Subcutaneous abdominal adipose tissue (tissue), 5 donors: ENCODE results near the gene MRE11.
A peak's percentile ranks its signal among the peaks of the same experiment; 100 is the strongest.
"Not testable (repeated sequence)": the region's sequence is repeated elsewhere in the genome, so short reads cannot be mapped to it uniquely, and the experiment has no call there.

Experiments used
- H3K27ac ChIP-seq: one replicate; pipeline ENCODE4 v1.7.0; 2013; ENCODE audit warnings: low read depth, mild to moderate bottlenecking, inconsistent platforms, low read length, moderate library complexity
- H3K27me3 ChIP-seq, 5 donors: one replicate each; pipeline ENCODE4 v1.7.0; 2013; ENCODE audit warnings: low read length in 5 of 5, inconsistent platforms in 1 of 5; ENCODE audit not compliant: control insufficient read depth in 5 of 5, insufficient read depth in 4 of 5
- H3K36me3 ChIP-seq, 5 donors: one replicate each; pipeline ENCODE4 v1.7.0; 2013; ENCODE audit warnings: low read length in 5 of 5; ENCODE audit not compliant: control insufficient read depth in 5 of 5, insufficient read depth in 5 of 5
- H3K4me1 ChIP-seq, 5 donors: one replicate each; pipeline ENCODE4 v1.7.0; 2013; ENCODE audit warnings: low read length in 5 of 5, mild to moderate bottlenecking in 3 of 5, moderate library complexity in 1 of 5; ENCODE audit not compliant: control insufficient read depth in 5 of 5, insufficient read depth in 5 of 5
- H3K4me3 ChIP-seq, 5 donors: one replicate each; pipeline ENCODE4 v1.7.0; 2013; ENCODE audit warnings: low read length in 5 of 5, low read depth in 1 of 5
- H3K9ac ChIP-seq, 5 donors: one replicate each; pipeline ENCODE4 v1.7.0; 2013; ENCODE audit warnings: low read length in 5 of 5, mild to moderate bottlenecking in 4 of 5, moderate library complexity in 3 of 5
- H3K9me3 ChIP-seq, 5 donors: one replicate each; pipeline ENCODE4 v1.7.0; 2013; ENCODE audit warnings: low read length in 5 of 5; ENCODE audit not compliant: control insufficient read depth in 5 of 5
- donor health status: healthy.
- donor health status: healthy.
- donor health status: healthy.
- donor health status: healthy.
- donor health status: healthy.

MRE11 gene

GRCh38 chr11:94507485-94507884 is 13.8 kb upstream of the MRE11 start:
- Histone ChIP-seq H3K27me3 (no peaks in the 10 kb centered on the region), H3K9ac (no peak overlapping the region), H3K9me3 (no peaks in the 10 kb centered on the region), H3K4me3 (no peak overlapping the region), H3K27ac (no peak overlapping the region), H3K36me3 (no peaks in the 10 kb centered on the region), H3K4me1 (peaks cover 2 to 8% (median 7%) of the 10 kb centered on the region in 5 donors)

GRCh38 chr11:94506513-94506912 is 12.9 kb upstream of the MRE11 start:
- H3K36me3 ChIP-seq, H3K4me1 ChIP-seq, H3K27me3 ChIP-seq, H3K4me3 ChIP-seq, H3K9ac ChIP-seq, H3K27ac ChIP-seq, H3K9me3 ChIP-seq: not testable (repeated sequence)

- no peaks in the 10 kb centered on the region for H3K4me1 ChIP-seq
- H3K4me3 ChIP-seq, result no peak overlapping the region
- no peak overlapping the region for H3K27ac ChIP-seq
- no peaks in the 10 kb centered on the region for H3K27me3 ChIP-seq
- H3K9me3 ChIP-seq, result no peaks in the 10 kb centered on the region
- no peak overlapping the region for H3K9ac ChIP-seq
- peaks cover 4 to 18% (median 14%) of the 10 kb centered on the region in 5 donors for H3K36me3 ChIP-seq
Measured at GRCh38 chr11:94504689-94505293, 11.1 kb upstream of the MRE11 start.

GRCh38 chr11:94501522-94501921 is 7.9 kb upstream of the MRE11 start:
- H3K4me3 ChIP-seq, result no peak overlapping the region
- no peaks in the 10 kb centered on the region for H3K9me3 ChIP-seq
- no peaks in the 10 kb centered on the region for H3K4me1 ChIP-seq
- no peak overlapping the region for H3K27ac ChIP-seq
- no peaks in the 10 kb centered on the region for H3K27me3 ChIP-seq
- H3K36me3 ChIP-seq, result peaks cover 22 to 50% (median 39%) of the 10 kb centered on the region in 5 donors
- no peak overlapping the region for H3K9ac ChIP-seq

- Histone ChIP-seq H3K9ac (no peak overlapping the region), H3K27ac (no peak overlapping the region), H3K4me1 (peaks cover 0 to 2% (median 0%) of the 10 kb centered on the region in 5 donors), H3K36me3 (peaks cover 22 to 50% (median 39%) of the 10 kb centered on the region in 5 donors), H3K4me3 (no peak overlapping the region), H3K27me3 (no peaks in the 10 kb centered on the region), H3K9me3 (no peaks in the 10 kb centered on the region)
Measured at GRCh38 chr11:94500181-94500580, 6.5 kb upstream of the MRE11 start.

- Histone ChIP-seq H3K9ac (peak overlapping the region; percentile 88 to 98 (median 93)), H3K36me3 (peaks cover 25 to 36% (median 27%) of the 10 kb centered on the region in 5 donors), H3K27me3 (no peaks in the 10 kb centered on the region), H3K4me1 (peaks cover 0 to 25% (median 23%) of the 10 kb centered on the region in 5 donors), H3K4me3 (peak overlapping the region; percentile 94 to 99 (median 99)), H3K27ac (peak overlapping the region; percentile 82), H3K9me3 (no peaks in the 10 kb centered on the region)
Measured at GRCh38 chr11:94494126-94494680, 559 bp upstream of the MRE11 start.

GRCh38 chr11:94486068-94486467 is 7.6 kb downstream of the MRE11 start:
- Histone ChIP-seq H3K4me3 (no peak overlapping the region), H3K27ac (no peak overlapping the region), H3K4me1 (no peaks in the 10 kb centered on the region), H3K9me3 (no peaks in the 10 kb centered on the region), H3K27me3 (no peaks in the 10 kb centered on the region), H3K9ac (no peak overlapping the region), H3K36me3 (peaks cover 40 to 65% (median 49%) of the 10 kb centered on the region in 5 donors)

GRCh38 chr11:94481342-94481741 is 12.3 kb downstream of the MRE11 start:
- no peak overlapping the region for H3K27ac ChIP-seq
- H3K36me3 ChIP-seq, result peaks cover 29 to 64% (median 43%) of the 10 kb centered on the region in 5 donors
- no peak overlapping the region for H3K4me3 ChIP-seq
- no peak overlapping the region for H3K9ac ChIP-seq
- H3K4me1 ChIP-seq, result no peaks in the 10 kb centered on the region
- H3K9me3 ChIP-seq, result no peaks in the 10 kb centered on the region
- no peaks in the 10 kb centered on the region for H3K27me3 ChIP-seq

- Histone ChIP-seq H3K9ac (no peak overlapping the region), H3K9me3 (no peaks in the 10 kb centered on the region), H3K4me1 (no peaks in the 10 kb centered on the region), H3K36me3 (peaks cover 23 to 57% (median 41%) of the 10 kb centered on the region in 5 donors), H3K27me3 (no peaks in the 10 kb centered on the region), H3K27ac (no peak overlapping the region), H3K4me3 (no peak overlapping the region)
Measured at GRCh38 chr11:94477624-94478023, 16.0 kb downstream of the MRE11 start.

- peaks cover 10 to 56% (median 47%) of the 10 kb centered on the region in 5 donors for H3K36me3 ChIP-seq
- H3K4me3 ChIP-seq, result no peak overlapping the region
- no peak overlapping the region for H3K27ac ChIP-seq
- H3K27me3 ChIP-seq, result no peaks in the 10 kb centered on the region
- H3K9me3 ChIP-seq, result no peaks in the 10 kb centered on the region
- H3K4me1 ChIP-seq, result no peaks in the 10 kb centered on the region
- H3K9ac ChIP-seq, result no peak overlapping the region
Measured at GRCh38 chr11:94472916-94473799, 20.5 kb downstream of the MRE11 start.
